SH-SY5Y (cell line): ENCODE data around the gene GSG1L.

Experiments
- GATA2 ChIP-seq: IDR thresholded peaks from 2 replicates; pipeline ENCODE4 v1.6.1; 2011; ENCODE audit warnings: mild to moderate bottlenecking, low read depth, low read length
- GATA3 ChIP-seq: IDR thresholded peaks from 2 replicates; pipeline ENCODE4 v1.6.1; 2011; ENCODE audit warnings: low read depth, mild to moderate bottlenecking, low read length, moderate library complexity

DNA sequence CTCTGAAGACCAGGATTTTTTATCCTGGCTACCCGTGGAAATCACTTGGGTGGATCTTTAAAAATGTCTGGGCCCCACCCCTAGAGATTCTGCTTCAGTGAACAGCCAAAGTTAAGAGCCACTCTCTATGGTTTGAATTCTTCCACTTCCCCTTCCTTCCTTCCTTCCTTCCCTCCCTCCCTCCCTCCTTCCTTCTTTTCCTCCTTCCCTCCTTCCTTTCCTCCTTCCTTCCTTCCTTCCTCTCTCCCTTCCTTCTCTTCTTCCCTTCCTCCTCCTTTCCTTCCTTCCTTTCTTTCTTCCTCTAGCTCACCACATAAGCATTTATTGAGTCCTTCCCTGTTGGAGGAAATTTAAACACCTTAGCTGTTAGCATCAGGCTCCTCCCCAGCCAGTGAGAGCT lies 310.0 kb downstream of the GSG1L start:
- no peak for TF ChIP-seq GATA2
- no peak for TF ChIP-seq GATA3
